ENCODE data around the gene TMPRSS2. TPM values are rescaled to one million over a fixed set of nuclear protein-coding genes. Genes with fewer than 3 reads are reported as not detected.

Gene TMPRSS2
- total and polyA plus RNA-seq, 7 donors, result 0.33 to 434 (median 34.4) TPM; not detected in 1

DNA sequence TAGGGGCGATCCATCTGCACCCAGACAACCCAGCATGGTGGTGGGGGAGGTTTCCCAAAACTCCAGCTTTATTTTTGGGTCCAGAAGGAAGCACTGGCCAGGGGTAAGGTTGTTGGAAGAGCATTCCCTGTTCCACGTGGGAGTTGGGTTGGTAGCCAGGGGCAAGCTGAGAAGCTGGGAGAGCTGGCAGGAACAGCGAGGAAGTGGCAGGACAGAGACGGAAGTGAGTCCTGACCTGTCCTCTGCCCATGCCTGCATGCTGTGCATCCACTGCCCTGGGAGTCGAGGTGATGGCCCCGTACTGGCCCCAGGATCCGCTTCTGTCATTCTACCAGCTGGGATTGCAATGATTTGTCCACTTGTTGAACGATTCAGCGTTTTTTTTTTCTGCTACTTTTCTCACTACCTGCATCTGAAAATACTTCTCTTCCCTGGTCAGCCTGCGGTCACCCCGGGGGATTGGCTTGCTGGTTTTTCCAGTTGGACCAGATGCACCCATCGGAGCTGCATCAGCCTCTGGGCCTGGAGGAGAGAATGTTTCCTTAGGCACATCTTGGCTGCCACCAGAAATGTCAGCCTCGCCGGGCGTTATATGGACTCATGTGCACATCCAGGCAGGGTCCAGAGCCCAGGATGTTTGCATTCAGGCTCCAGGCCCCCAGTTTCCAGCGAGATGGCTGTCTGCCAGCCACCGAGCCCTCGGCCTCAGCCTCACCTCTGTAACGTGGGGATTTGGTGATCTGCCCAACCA is 28.3 kb upstream of the TMPRSS2 start:
- intact Hi-C loops (cut with DNase I), result no loop called here
- no peak for DNase-seq
- Histone ChIP-seq H3K4me3 (no peak overlapping the region), H3K27me3 (peaks cover 0 to 10% (median 0%) of the 10 kb centered on the region in 3 donors), H3K27ac (no peak overlapping the region), H3K36me3 (no peaks in the 10 kb centered on the region), H3K4me1 (no peaks in the 10 kb centered on the region), H3K9me3 (no peaks in the 10 kb centered on the region)
- no peak for TF ChIP-seq POLR2A (IDR thresholded peaks at IDR 0.05)
- TF ChIP-seq POLR2AphosphoS5 (IDR thresholded peaks at IDR 0.05), result no peak
- no peak for TF ChIP-seq EP300 (IDR thresholded peaks at IDR 0.05)
- TF ChIP-seq, protein P1, sequence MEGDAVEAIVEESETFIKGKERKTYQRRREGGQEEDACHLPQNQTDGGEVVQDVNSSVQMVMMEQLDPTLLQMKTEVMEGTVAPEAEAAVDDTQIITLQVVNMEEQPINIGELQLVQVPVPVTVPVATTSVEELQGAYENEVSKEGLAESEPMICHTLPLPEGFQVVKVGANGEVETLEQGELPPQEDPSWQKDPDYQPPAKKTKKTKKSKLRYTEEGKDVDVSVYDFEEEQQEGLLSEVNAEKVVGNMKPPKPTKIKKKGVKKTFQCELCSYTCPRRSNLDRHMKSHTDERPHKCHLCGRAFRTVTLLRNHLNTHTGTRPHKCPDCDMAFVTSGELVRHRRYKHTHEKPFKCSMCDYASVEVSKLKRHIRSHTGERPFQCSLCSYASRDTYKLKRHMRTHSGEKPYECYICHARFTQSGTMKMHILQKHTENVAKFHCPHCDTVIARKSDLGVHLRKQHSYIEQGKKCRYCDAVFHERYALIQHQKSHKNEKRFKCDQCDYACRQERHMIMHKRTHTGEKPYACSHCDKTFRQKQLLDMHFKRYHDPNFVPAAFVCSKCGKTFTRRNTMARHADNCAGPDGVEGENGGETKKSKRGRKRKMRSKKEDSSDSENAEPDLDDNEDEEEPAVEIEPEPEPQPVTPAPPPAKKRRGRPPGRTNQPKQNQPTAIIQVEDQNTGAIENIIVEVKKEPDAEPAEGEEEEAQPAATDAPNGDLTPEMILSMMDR (IDR thresholded peaks at IDR 0.05), result no peak
- WGBS, 2 donors, result 41 to 64% methylated on average over 19 of the region's 19 CpGs

DNA sequence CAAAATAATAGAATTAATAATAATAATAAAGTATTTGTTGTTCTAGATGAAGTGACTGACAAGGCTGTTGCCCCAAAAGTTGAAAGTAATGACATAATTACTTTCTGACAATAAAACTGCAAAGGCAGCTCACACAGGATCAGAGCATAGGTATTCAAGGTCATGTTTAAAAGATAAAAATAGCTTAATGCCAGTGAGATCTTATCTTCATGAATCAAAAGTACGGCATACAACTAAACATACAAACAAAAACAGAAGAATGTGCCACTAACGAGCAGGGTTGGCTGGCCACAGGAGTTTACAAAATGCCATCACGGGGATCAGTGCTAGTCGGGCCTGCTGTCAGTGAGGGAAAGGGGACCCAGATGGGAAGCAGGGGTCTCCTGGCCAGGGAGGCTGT is 22.4 kb upstream of the TMPRSS2 start:
- intact Hi-C loops (cut with DNase I), result no loop called here
- Histone ChIP-seq H3K4me3 (no peak overlapping the region), H3K9me3 (no peaks in the 10 kb centered on the region), H3K4me1 (no peaks in the 10 kb centered on the region), H3K27me3 (peaks cover 0 to 3% (median 0%) of the 10 kb centered on the region in 3 donors), H3K36me3 (no peaks in the 10 kb centered on the region), H3K27ac (no peak overlapping the region)
- WGBS, 2 donors, result 34 to 71% methylated on average over 4 of the region's 4 CpGs
- DNase-seq, result no peak
- TF ChIP-seq POLR2AphosphoS5 (IDR thresholded peaks at IDR 0.05), result no peak
- TF ChIP-seq POLR2A (IDR thresholded peaks at IDR 0.05), result no peak
- TF ChIP-seq EP300 (IDR thresholded peaks at IDR 0.05), result no peak
- TF ChIP-seq, protein P1 (IDR thresholded peaks at IDR 0.05), result no peak

DNA sequence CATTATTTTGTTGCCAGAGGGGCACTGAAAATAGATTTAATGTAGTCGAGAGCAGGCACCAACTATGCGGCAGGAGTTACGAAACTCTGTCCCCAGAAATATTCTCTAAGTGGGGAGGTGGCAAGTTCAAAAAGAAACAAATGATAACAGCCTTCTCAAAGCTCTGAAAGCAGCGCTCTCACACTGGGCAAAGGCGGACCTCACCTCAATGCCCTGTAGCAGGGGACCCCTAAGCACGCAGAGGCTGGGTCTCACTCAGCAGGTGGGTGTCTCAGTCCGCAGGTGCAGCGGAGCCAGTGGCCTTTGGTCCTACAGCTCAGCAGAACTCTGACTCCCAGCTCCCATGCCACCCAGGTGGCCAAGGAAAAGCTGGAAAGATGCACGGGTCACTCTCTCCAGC is 21.8 kb upstream of the TMPRSS2 start:
- H3K27ac ChIP-seq, result no peak overlapping the region
- no peaks in the 10 kb centered on the region for H3K27me3 ChIP-seq
- no peak overlapping the region for H3K4me3 ChIP-seq
- intact Hi-C loops (cut with DNase I), result no loop called here
- H3K36me3 ChIP-seq, result no peaks in the 10 kb centered on the region
- WGBS, 2 donors, result 80 to 83% methylated on average over 9 of the region's 9 CpGs
- no peaks in the 10 kb centered on the region for H3K9me3 ChIP-seq
- TF ChIP-seq EP300 (IDR thresholded peaks at IDR 0.05) (no peak), POLR2AphosphoS5 (IDR thresholded peaks at IDR 0.05) (no peak), POLR2A (IDR thresholded peaks at IDR 0.05) (no peak)
- TF ChIP-seq, protein P1 (IDR thresholded peaks at IDR 0.05), result no peak
- no peaks in the 10 kb centered on the region for H3K4me1 ChIP-seq
- DNase-seq, result no peak

DNA sequence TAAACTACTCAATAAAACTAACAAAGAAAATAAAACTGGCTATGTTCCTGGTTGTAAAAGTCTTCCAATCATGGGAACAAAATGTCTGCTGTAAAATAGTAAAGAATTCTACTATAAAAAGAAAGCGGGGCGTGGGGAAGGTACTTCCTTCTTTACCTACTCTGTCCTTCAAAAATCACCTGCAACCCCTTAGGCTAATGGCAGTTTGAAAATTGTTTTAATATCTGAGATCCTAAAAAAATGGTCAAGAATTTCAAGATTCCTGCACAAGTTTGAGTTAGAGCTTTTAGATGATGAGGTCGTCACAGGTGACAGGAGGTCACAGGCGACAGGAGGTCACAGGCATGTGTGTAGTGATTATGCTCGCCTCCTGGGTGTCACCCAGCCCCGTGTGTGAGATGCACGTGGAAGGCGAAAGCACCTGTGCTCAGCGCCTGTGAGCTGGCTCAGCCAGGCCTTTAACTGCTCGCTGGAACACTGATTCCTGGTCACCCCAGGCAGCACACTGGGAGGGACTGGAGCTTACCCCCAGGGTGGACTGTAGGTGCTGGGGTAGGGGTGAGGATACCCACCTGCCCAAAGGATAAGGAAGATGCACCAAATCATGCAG is 18.6 kb upstream of the TMPRSS2 start:
- intact Hi-C loops (cut with DNase I), result no loop called here
- WGBS, 2 donors, result 13 to 61% methylated on average over 10 of the region's 10 CpGs
- Histone ChIP-seq H3K36me3 (no peaks in the 10 kb centered on the region), H3K9me3 (no peaks in the 10 kb centered on the region), H3K4me1 (no peaks in the 10 kb centered on the region), H3K4me3 (no peak overlapping the region), H3K27ac (no peak overlapping the region), H3K27me3 (no peaks in the 10 kb centered on the region)
- TF ChIP-seq POLR2A (IDR thresholded peaks at IDR 0.05) (no peak), EP300 (IDR thresholded peaks at IDR 0.05) (no peak), POLR2AphosphoS5 (IDR thresholded peaks at IDR 0.05) (no peak)
- TF ChIP-seq, protein P1 (IDR thresholded peaks at IDR 0.05), result no peak
- no peak for DNase-seq

Measured in sigmoid colon (tissue), 7 donors.